H1 (cell line): Measurements from ENCODE around the gene OSBPL2. TPM values are rescaled to one million over a fixed set of nuclear protein-coding genes. Genes with fewer than 3 reads are reported as not detected.

Source experiments
- BCL11A ChIP-seq, 2 experiments: IDR thresholded peaks; one replicate each; pipeline ENCODE4 v1.6.1; 2011; ENCODE audit warnings: low read depth in 2 of 2, low read length in 2 of 2, mild to moderate bottlenecking in 2 of 2
- CEBPB ChIP-seq: IDR thresholded peaks from 2 replicates; pipeline ENCODE4 v1.6.1; 2012; ENCODE audit warnings: low read depth, low read length
- CHD1 ChIP-seq: IDR thresholded peaks from 2 replicates; pipeline ENCODE4 v1.6.1; 2012; ENCODE audit warnings: low read depth, low read length, improper control_type of control experiment
- CHD2 ChIP-seq: IDR thresholded peaks from 2 replicates; pipeline ENCODE4 v1.6.1; 2012; ENCODE audit warnings: low read length, improper control_type of control experiment
- SP1 ChIP-seq: IDR thresholded peaks from 2 replicates; pipeline ENCODE4 v1.6.1; 2011; ENCODE audit warnings: low read depth, low read length
- SP4 ChIP-seq: IDR thresholded peaks from 2 replicates; pipeline ENCODE4 v1.6.1; 2012; ENCODE audit warnings: low read length, inconsistent platforms
- SRF ChIP-seq: IDR thresholded peaks from 2 replicates; pipeline ENCODE4 v1.6.1; 2011; ENCODE audit warnings: mild to moderate bottlenecking, low read depth, low read length, moderate library complexity
- TAF1 ChIP-seq: IDR thresholded peaks from 2 replicates; pipeline ENCODE4 v1.6.1; 2011; ENCODE audit warnings: mild to moderate bottlenecking, low read depth, low read length
- TEAD4 ChIP-seq: IDR thresholded peaks from 2 replicates; pipeline ENCODE4 v1.6.1; 2012; ENCODE audit warnings: low read depth, low read length, inconsistent platforms, mixed read lengths
- polyA plus RNA-seq, 7 experiments: library from polyadenylated mRNA; depleted of rRNA in 3 of 7; stranded (reverse) in 5 of 7; unstranded in 2 of 7; fragments of >200 nt in 5 of 7; fragments of 200-250 nt in 2 of 7; gene quantifications; 1 replicate in 5 of 7; 2 replicates in 1 of 7; 4 replicates in 1 of 7; pipeline versions ENCODE4 v1.2.1 to v1.2.3, GENCODE V29; 2011 to 2013; ENCODE audit warnings: missing spikeins in 2 of 7, mixed read lengths in 2 of 7
- total RNA-seq: library from RNA; stranded (reverse); fragmentation: NEBNext Ultra II Directional; extraction: Animal tissue kit (Norgen Biotek cat#: 25700); gene quantifications from 2 replicates; pipeline ENCODE4 v1.2.1, GENCODE V29; 2021
- TF ChIP-seq, protein P1 (sequence below): fragments of 300-600 bp; sonication (generic); IDR thresholded peaks from 2 replicates; pipeline ENCODE4 v1.7.1; 2012; ENCODE audit warnings: low read length, moderate library complexity, mild to moderate bottlenecking, inconsistent platforms; ENCODE audit not compliant: insufficient replicate concordance
- TF ChIP-seq, protein P2 (sequence below): IDR thresholded peaks from 2 replicates; pipeline ENCODE4 v1.6.1; 2011; ENCODE audit warnings: low read depth, mild to moderate bottlenecking, low read length; ENCODE audit not compliant: insufficient read depth
- TF ChIP-seq, protein P3 (sequence below): IDR thresholded peaks from 2 replicates; pipeline ENCODE4 v1.6.1; 2011; ENCODE audit warnings: low read length, improper control_type of control experiment

The OSBPL2 gene
- total and polyA plus RNA-seq, 2 of the 8 experiments (the other 6 are each of a cell fraction or from before 2014, with no cell fraction given) = 11.7 to 42.4 TPM

DNA sequence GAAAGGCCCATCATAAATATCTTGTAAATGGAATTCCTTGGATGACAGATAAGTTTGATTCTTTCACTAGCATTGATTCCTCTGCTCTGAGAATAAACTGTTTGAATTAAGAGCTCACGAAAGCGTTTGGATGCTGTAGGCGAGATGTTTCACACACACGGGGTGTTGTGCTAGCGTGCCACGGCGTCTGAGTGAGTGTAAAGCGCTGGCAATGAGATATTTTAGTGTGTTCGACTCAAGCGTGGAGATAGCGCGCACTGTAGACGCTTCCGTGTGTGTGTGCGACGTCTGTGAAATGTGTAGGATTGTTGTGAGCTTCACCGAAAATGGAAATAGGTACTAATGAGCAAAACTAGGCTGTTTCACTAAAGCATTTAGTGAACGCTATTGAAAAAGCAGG is 35.1 kb downstream of the OSBPL2 start (continued):
- TF ChIP-seq, protein P1, sequence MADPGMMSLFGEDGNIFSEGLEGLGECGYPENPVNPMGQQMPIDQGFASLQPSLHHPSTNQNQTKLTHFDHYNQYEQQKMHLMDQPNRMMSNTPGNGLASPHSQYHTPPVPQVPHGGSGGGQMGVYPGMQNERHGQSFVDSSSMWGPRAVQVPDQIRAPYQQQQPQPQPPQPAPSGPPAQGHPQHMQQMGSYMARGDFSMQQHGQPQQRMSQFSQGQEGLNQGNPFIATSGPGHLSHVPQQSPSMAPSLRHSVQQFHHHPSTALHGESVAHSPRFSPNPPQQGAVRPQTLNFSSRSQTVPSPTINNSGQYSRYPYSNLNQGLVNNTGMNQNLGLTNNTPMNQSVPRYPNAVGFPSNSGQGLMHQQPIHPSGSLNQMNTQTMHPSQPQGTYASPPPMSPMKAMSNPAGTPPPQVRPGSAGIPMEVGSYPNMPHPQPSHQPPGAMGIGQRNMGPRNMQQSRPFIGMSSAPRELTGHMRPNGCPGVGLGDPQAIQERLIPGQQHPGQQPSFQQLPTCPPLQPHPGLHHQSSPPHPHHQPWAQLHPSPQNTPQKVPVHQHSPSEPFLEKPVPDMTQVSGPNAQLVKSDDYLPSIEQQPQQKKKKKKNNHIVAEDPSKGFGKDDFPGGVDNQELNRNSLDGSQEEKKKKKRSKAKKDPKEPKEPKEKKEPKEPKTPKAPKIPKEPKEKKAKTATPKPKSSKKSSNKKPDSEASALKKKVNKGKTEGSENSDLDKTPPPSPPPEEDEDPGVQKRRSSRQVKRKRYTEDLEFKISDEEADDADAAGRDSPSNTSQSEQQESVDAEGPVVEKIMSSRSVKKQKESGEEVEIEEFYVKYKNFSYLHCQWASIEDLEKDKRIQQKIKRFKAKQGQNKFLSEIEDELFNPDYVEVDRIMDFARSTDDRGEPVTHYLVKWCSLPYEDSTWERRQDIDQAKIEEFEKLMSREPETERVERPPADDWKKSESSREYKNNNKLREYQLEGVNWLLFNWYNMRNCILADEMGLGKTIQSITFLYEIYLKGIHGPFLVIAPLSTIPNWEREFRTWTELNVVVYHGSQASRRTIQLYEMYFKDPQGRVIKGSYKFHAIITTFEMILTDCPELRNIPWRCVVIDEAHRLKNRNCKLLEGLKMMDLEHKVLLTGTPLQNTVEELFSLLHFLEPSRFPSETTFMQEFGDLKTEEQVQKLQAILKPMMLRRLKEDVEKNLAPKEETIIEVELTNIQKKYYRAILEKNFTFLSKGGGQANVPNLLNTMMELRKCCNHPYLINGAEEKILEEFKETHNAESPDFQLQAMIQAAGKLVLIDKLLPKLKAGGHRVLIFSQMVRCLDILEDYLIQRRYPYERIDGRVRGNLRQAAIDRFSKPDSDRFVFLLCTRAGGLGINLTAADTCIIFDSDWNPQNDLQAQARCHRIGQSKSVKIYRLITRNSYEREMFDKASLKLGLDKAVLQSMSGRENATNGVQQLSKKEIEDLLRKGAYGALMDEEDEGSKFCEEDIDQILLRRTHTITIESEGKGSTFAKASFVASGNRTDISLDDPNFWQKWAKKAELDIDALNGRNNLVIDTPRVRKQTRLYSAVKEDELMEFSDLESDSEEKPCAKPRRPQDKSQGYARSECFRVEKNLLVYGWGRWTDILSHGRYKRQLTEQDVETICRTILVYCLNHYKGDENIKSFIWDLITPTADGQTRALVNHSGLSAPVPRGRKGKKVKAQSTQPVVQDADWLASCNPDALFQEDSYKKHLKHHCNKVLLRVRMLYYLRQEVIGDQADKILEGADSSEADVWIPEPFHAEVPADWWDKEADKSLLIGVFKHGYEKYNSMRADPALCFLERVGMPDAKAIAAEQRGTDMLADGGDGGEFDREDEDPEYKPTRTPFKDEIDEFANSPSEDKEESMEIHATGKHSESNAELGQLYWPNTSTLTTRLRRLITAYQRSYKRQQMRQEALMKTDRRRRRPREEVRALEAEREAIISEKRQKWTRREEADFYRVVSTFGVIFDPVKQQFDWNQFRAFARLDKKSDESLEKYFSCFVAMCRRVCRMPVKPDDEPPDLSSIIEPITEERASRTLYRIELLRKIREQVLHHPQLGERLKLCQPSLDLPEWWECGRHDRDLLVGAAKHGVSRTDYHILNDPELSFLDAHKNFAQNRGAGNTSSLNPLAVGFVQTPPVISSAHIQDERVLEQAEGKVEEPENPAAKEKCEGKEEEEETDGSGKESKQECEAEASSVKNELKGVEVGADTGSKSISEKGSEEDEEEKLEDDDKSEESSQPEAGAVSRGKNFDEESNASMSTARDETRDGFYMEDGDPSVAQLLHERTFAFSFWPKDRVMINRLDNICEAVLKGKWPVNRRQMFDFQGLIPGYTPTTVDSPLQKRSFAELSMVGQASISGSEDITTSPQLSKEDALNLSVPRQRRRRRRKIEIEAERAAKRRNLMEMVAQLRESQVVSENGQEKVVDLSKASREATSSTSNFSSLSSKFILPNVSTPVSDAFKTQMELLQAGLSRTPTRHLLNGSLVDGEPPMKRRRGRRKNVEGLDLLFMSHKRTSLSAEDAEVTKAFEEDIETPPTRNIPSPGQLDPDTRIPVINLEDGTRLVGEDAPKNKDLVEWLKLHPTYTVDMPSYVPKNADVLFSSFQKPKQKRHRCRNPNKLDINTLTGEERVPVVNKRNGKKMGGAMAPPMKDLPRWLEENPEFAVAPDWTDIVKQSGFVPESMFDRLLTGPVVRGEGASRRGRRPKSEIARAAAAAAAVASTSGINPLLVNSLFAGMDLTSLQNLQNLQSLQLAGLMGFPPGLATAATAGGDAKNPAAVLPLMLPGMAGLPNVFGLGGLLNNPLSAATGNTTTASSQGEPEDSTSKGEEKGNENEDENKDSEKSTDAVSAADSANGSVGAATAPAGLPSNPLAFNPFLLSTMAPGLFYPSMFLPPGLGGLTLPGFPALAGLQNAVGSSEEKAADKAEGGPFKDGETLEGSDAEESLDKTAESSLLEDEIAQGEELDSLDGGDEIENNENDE = no peak
- TF ChIP-seq TEAD4 = no peak
- TF ChIP-seq, protein P2, sequence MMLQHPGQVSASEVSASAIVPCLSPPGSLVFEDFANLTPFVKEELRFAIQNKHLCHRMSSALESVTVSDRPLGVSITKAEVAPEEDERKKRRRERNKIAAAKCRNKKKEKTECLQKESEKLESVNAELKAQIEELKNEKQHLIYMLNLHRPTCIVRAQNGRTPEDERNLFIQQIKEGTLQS = no peak
- no peak for TF ChIP-seq TAF1
- no peak for TF ChIP-seq CEBPB
- no peak for TF ChIP-seq CHD1
- TF ChIP-seq CHD2 = no peak
- TF ChIP-seq, protein P3, sequence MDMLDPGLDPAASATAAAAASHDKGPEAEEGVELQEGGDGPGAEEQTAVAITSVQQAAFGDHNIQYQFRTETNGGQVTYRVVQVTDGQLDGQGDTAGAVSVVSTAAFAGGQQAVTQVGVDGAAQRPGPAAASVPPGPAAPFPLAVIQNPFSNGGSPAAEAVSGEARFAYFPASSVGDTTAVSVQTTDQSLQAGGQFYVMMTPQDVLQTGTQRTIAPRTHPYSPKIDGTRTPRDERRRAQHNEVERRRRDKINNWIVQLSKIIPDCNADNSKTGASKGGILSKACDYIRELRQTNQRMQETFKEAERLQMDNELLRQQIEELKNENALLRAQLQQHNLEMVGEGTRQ = no peak
- TF ChIP-seq SP4 = no peak
- no peak for TF ChIP-seq SP1
- TF ChIP-seq SRF = no peak
- TF ChIP-seq BCL11A (IDR thresholded peaks at IDR 0.05; ENCODE audit: low read depth in 2 of 2, low read length in 2 of 2) = no peak
